GM19395 (cell line): ENCODE measurements around the gene WDR77.

Experiments used
- ATAC-seq: cut with Tn5 transposase; IDR thresholded peaks from one replicate; pipeline ENCODE4 v1.9.1; 2021; ENCODE audit warnings: mild to moderate bottlenecking, moderate library complexity; ENCODE audit not compliant: unreplicated experiment

The WDR77 gene

DNA sequence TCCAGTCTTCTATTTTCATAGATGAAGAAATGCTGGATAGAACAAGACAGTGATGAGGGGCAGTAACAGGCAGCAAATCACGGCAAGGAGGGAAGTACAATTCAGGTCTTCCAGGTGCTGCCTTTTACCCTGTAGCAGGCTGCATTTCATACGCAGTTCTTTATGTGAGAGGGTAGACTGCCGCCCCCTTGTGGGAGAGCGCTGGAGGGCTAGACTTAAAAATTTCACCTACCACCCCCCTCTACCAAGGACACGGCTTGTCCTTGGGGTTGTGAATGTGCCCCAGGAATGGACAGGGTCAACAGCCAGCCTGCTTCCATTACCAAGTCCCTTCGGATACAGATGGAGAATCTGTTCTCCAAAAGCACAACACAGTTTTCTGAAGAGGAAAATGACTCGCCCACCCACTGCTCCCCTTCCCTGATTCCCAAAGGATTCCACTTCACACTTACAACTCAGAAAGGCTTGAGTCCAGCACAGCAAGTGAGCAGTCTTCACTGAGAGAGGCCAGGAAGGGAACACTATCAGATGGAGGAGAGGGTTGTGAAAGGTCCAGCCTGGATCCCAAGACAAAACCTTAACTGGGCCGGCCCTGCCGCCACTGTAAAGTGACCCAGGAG lies 7.4 kb downstream of the WDR77 start:
- ATAC-seq, result no peak

DNA sequence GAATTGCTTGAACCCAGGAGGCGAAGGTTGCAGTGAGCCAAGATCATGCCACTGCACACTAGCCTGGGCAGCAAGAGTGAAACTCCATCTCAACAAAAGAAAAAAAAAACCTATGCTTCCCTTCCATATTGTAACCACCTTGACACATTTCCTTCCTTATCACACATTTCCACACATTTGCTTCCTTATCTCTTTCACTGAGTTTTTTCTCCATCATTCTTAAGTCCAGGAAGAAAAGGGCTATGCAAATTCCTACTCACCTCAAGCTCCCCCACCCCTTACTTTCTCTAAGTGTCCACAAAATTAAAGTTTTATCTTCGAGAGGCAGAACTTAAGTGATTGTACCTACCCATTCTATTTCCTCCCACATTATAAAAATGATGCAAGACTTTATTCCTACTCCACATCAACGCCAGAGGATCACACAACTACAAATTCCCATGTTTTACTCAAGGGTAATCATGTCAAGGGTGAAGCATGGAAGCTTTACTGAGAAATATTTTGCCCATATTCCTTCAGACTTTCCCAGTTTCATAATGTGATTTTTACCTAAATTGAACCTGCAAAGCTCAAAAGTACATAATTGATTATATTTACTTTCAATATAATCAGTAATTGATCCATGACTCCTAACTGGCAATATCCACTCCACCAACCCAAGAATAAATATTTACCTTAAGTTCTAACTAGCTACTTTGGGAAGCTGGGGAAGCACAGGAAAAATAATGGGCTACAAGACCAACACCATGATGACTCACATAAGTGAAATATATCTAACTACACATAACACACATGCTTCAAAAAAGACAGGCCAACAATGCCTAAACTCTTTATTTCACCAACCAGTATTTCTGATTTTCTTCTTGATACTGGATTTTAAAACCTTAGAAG lies 9.3 kb downstream of the WDR77 start:
- no peak for ATAC-seq

DNA sequence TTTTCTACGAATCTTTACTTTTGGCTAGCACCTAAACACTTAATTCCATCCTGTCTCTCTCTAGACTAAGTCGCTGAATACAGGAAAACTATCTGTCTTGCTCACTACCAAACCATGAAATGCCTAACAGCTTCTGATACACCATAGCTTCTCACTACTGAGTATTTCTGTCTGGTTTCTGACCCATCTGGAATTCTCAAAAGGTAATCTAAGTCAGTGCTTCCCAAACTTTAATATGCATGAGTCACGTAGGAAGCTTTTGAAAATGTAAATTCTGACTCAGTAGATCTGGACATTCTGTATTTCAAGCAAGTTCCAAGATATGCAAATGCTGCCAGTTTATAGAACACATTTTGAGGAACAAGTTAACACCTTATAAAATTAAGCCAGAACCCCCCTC lies 12.3 kb downstream of the WDR77 start:
- no peak for ATAC-seq

DNA sequence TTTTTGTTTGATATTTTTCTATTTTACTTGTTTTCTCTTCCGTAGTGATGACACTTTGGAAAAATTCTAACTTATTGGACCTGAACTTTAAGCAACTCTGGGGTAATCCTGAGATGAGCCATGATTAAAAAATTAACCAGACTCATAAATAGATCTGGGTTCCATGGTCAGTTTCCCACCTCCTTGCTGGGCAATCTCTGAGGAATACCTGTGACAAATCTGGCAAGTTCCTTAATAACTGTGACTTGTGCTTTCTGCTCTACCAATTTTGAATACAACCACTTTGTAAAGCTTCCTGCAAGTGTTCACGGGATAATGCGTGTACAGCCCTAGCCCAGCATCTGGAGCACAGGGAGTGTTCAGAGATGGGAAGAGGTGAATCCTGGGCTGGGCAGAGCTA lies 24.8 kb downstream of the WDR77 start:
- no peak for ATAC-seq

DNA sequence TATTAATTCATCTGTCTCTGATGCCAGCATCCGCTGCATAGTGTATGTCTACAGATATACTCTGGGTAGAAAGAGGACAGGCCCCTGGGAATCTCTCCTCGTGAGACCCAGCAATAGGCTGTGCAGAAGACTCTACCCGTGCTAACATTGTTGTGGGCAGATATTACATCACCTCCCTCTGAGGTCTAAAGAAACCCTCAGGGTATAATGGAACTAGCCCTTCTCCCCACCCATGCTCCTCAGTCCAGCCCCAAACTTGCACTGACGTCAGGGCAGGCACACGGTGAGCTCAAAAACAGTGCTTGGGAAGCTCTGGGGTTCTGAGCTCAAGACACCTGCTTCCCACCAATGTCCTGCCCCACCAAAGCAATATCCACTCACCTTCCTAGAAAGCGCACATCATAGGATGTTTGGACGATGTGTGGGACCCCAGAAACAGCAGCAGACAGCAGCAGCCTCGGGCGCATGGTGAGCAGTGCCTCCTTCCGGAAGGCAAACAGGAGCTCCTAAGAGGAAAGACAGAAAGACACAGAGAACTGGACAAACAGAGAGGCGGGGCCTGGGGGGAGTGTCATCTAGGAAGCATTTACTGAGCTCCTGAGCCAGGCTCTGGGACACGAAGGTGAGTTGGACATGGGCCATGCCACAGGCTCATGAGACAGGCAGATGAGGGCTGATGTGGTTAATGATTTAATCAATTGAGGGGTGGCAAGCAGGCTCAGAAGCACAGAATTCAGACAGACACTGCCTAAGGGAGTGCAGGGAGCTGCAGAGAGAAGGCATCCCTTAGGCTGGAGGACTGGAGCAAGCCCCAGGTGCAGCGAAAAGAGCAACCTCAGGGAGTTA lies 26.3 kb downstream of the WDR77 start:
- ATAC-seq, result no peak

DNA sequence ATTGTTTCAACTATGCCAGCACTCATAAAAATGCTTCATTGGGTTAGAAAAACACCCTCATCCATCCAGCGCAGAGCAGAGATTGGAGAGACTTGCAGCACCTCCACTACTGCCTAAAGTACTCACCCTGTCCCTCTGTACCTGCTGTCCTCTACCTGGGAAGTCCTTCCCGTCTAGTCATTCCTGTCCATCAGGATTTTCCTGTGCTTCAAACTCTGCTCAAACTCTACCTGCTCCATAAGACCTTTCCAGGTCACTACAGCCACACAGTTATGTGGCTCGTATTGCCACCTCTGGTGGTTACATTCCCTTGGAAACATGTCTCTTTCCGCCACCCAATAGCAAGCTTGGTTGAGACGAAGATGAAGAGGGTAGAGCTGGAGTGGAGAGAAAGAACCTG lies 28.7 kb downstream of the WDR77 start:
- ATAC-seq, result no peak

DNA sequence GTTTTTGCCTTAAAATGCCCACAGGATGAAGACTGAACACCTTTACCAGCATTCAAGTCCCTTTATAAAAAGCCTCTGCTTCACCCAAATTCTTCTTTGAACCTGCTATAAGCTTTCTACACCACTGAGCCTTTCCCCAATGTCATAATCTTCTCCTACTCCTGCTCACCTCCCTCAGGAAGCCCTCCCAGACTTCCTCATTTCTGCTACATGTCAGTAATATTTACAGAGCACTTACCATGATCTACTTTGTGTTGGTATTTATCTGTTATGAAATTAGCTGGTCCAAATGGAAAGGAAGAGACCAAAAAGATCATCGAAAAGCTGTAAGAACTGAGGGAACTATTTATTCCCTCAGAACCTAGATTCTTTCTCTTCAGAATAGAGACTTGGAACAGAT lies 30.0 kb downstream of the WDR77 start:
- no peak for ATAC-seq

DNA sequence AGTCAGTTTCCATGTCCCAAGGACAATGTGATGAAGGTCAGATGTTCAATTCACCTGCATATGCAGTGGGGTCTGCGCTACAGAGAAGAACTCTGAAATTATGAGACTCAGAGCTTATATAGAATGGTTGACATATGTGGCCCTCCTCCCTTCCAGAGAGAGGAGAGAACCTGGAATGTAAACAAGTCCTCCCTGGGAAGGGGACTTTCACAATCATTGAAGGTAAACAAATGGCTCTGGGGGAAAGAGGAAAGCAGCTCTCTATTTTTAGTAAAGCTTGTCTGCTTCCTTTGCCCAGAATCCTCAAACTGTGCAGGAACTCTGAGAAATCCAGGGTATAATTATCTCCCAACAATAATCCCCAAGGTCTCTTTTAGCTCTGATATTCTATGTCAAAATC lies 31.3 kb downstream of the WDR77 start:
- no peak for ATAC-seq

DNA sequence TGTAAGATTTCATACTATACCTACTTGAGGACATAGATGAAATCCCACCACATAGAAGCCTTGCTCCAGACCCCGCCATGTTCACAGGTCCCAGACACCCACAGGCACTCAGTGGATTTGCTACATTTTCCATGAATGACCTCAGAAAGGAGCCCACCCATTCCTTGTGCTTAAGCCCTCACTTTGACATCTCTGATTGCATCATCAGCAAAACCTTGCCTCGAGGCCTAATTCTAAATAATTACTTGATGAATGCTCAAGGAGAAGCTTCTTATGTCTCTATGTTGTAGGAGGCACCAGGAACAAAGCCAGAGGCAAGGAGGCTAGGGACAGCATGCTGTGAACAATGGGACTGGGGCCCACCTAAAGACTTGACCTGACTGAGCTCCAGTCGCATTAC lies 33.6 kb downstream of the WDR77 start:
- ATAC-seq, result no peak

DNA sequence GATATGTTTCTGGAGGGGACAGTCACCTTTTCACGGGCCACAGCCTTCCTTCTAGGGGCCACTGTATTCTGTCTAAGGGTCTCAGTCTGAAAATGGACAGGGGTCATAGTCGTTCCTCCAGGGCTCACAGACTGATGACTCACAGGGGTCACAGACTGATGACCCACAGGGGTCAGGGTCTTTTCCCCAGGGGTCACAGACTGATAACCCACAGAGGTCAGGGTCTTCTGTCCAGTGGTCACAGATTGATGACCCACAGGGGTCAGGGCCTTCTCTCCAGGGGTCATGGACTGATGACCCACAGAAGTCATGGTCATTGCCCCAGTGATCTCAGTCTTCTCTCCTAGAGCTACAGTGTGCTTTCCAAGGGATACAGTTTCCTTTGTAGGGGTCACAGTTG lies 34.3 kb downstream of the WDR77 start:
- ATAC-seq, result no peak

DNA sequence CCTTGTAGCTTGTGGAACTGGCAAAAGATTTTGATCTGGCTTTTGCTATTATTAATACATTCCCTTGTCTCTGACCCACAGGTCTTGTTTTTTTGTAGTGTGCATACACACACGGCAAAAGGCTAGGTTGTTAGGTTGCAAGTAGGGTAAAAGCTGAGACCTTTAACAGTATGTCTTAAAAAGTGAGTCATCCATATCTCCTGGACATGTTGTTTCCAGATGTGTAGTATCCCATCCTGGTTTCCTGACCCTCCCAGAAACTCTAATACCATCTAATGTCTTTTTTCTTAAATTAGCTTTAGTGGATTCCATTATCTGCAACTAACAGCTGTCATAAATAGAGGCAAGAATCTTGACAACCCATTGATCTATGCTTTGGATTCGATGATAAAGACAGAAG lies 36.2 kb downstream of the WDR77 start:
- ATAC-seq, result no peak

DNA sequence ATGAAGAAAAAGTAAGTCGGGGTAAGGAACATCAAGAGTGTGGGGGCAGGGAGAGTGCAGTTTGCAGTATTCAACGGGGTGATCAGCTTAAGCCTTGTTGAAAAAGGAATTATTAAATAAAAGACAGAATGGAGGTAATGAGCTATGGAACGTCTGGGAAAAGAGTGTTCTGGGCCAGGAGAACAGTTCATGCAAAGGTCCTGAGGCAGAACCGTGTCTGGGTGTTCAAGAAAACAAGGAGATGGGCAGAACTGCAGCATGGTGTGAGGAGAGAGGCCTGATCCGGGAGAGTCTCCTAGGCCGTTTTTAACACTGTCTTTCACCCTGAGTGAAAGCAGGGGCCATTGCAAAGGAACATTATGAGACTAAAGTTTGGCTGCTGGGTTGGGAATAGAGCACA lies 41.8 kb downstream of the WDR77 start:
- no peak for ATAC-seq

DNA sequence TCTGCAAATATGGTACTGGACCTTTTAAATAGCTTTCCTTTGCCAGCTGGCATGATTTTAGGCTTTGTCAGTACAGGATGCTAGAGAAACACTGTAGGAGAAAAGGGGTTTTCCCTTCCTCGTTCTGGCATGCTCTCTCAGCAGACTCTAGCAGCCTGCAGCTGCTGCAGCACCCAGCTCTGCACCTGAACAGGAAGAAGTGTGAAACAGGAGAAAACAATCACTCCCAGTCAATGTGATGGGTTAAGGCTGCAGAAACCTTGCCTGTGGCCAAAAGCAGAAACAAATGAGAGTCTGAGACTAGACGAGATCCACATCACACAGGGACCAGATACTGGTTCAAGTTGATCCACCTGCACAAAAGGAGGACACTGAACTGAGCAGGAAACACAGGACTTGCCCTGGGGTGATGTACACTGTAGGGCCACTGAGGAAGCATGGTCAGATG lies 42.7 kb downstream of the WDR77 start:
- ATAC-seq, result peak; percentile 95

DNA sequence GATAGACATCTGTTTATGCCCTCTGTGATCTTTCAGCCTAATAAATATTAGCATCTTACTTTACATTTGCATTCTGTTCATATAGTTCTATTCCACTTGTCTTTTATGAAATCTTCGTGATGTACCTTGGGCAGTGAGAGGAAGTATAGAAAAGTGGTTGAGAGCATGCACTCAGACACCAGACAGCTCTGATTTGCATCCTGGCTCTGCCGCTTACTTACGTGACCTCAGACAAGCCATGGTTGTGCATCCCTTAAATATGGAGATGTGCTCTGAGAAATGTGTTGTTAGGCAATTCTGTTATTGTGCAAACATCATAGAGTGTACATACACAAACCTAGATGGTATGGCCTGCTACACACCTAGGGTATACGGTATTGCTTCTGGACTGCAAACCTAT lies 44.5 kb downstream of the WDR77 start:
- ATAC-seq, result no peak

DNA sequence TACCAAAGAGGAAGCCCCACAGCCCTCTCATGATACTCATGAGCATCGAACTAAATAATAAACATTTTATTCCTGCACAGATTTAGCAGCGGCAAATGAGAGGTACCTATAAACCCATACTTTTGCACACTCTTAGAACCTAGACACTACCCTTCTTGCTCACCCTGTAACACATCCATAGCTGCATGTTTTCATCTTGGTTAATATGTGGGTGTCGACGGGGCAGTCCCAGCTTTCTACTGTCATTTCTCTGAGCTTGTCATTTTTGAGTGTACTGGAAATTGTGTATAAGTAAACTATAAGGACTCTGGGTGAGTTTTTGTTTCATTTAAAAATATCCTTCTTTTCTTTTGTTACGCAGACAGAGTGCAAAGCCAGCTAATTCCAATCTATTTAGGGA lies 47.0 kb downstream of the WDR77 start:
- ATAC-seq, result no peak

DNA sequence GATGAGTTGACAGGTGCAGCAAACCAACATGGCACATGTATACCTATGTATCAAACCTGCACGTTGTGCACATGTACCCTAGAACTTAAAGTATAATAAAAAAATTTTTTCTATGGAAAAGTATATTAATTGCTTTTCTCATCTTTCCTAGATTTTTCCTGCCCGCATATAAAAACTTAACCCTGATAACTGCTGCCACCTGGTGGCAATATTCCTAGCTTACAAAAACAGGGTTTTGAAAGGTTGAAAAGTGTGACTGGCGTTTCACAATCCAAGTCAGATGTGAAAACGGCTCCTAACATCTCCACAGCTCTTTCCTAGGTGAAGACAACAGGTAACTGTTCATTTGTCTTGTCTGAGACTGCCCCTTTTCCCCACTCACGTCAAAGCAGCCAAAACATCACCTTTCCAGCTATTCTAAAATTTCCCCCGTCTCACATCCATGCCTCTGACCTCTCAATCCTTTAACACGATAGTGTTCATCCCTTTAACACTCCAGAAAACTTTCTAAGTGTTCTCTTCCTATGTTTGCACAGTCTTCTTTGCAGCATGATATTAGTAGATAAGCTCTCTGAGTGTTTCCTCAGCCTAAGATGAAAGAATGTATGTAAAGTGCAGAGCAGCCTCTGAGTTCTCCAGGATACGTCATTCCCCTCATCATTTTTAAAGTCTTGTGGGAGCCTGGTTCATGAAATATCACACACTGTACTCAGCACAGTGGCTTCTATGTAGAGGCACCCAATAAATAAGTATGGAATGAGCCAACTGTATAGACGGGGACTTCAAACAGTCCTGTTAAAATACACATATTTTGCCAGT lies 49.1 kb downstream of the WDR77 start:
- no peak for ATAC-seq

DNA sequence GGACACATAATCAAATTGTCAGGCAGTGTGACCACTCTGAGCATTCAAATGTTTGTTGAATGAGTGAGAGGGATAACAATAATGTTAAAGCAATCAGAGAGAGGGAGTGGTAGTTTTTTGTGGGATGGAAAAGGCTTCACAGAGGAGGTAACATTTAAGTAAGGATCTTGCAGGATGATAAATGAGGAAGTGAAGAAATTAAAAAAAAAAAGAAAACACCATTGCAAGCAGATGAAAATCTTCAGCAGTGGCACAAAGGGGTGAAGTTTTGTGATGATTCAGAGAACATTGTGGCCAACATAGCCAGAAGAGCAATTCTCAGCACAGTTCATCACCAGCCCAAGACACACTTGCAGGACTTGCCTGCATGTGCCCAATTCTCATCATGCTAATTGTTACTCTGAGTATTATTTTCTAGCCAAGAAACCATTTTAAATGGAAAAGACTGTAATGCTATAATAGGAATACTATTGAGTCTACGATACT lies 56.6 kb downstream of the WDR77 start:
- ATAC-seq, result no peak

DNA sequence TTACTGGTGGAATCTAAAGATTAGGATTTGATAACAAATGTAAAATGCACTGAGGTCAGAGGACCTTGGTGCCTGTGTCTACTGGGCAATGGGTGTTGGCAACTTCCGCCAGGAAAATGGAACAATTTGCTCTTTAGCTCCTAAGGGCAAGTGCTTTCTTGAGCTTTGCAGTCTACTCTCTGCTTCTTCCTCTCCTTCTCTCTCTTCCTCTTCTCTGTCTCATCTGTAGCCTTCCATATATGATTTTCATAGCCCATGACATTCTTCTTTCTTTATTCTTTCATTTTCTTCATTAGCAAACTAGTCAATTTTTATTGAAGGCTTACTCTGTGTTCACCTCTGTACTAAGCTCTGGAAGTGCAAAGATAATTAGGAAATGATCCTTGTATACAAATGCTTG lies 57.0 kb downstream of the WDR77 start:
- ATAC-seq, result no peak
